SH-SY5Y (cell line): ENCODE measurements around the gene MSRB2.

ENCODE experiments used
- GATA2 ChIP-seq: IDR thresholded peaks from 2 replicates; pipeline ENCODE4 v1.6.1; 2011; ENCODE audit warnings: mild to moderate bottlenecking, low read depth, low read length
- GATA3 ChIP-seq: IDR thresholded peaks from 2 replicates; pipeline ENCODE4 v1.6.1; 2011; ENCODE audit warnings: low read depth, mild to moderate bottlenecking, low read length, moderate library complexity

GRCh38 chr10:23121135-23121534 lies 25.8 kb downstream of the MSRB2 start:
- no peak for TF ChIP-seq GATA2
- TF ChIP-seq GATA3 = no peak
